Mononuclear cell (primary cell): ENCODE results near the gene KDM4B. TPM values are rescaled to one million over a fixed set of nuclear protein-coding genes. Genes with fewer than 3 reads are reported as not detected.

Experiments
- H3K27me3 ChIP-seq: 2 replicates; pipeline ENCODE4 v1.6.0; 2011; ENCODE audit warnings: low read length, control low read depth; ENCODE audit not compliant: insufficient read depth
- H3K4me1 ChIP-seq: 2 replicates; pipeline ENCODE4 v1.5.1; 2011; ENCODE audit warnings: mild to moderate bottlenecking, low read length, control low read depth; ENCODE audit not compliant: insufficient read depth
- H3K4me3 ChIP-seq: 2 replicates; pipeline ENCODE4 v1.5.1; 2011; ENCODE audit warnings: mild to moderate bottlenecking, low read length, moderate library complexity
- H3K9me3 ChIP-seq: 2 replicates; pipeline ENCODE4 v1.5.1; 2011; ENCODE audit warnings: low read depth, mild to moderate bottlenecking, control low read depth, low read length
- total RNA-seq: library from RNA; depleted of rRNA; stranded (reverse); fragments of >200 nt; gene quantifications from one replicate; pipeline ENCODE4 v1.2.3, GENCODE V29; 2012

KDM4B gene
- total RNA-seq, 1 donor: 17.9 TPM

GRCh38 chr19:5038631-5039271 lies 69.8 kb downstream of the KDM4B start:
- H3K4me3 ChIP-seq: no peak overlapping the region
- H3K9me3 ChIP-seq: no peaks in the 10 kb centered on the region
- H3K27me3 ChIP-seq: no peaks in the 10 kb centered on the region
- no peaks in the 10 kb centered on the region for H3K4me1 ChIP-seq

GRCh38 chr19:5039642-5040543 lies 71.0 kb downstream of the KDM4B start:
- Histone ChIP-seq H3K9me3 (no peaks in the 10 kb centered on the region), H3K4me1 (no peaks in the 10 kb centered on the region), H3K27me3 (no peaks in the 10 kb centered on the region), H3K4me3 (no peak overlapping the region)

DNA sequence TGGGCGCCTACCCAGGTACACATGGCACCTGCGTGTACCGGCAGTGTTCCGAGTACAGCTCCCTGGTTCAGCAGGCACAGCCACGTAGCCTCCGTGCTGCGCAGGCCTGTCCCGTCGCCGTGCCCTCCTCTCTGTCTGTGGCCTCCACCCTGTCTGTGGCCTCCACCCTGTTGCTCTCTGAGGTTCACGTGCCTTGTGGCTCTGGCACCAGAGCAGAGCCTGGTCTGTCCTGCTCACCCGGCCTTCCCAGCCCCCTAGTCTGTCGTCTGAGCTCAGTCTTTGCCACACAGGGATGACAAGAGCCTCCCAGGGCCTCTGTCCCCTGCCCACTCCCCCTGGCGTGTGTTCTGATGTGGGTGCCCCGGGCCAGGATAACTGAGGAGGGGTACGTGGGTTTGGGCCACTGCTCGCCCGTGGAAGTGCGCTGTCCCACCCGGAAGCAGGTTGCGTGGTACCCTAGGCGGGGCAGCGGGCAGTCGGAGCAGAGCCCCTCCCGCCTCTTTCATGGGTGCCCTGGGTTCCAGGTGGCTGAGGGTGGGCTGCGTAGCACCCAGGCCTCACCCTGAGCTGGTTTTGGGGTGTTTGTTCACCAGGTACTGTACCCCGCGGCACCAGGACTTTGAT lies 71.7 kb downstream of the KDM4B start:
- Histone ChIP-seq H3K4me3 (no peak overlapping the region), H3K4me1 (no peaks in the 10 kb centered on the region), H3K27me3 (no peaks in the 10 kb centered on the region), H3K9me3 (no peaks in the 10 kb centered on the region)

DNA sequence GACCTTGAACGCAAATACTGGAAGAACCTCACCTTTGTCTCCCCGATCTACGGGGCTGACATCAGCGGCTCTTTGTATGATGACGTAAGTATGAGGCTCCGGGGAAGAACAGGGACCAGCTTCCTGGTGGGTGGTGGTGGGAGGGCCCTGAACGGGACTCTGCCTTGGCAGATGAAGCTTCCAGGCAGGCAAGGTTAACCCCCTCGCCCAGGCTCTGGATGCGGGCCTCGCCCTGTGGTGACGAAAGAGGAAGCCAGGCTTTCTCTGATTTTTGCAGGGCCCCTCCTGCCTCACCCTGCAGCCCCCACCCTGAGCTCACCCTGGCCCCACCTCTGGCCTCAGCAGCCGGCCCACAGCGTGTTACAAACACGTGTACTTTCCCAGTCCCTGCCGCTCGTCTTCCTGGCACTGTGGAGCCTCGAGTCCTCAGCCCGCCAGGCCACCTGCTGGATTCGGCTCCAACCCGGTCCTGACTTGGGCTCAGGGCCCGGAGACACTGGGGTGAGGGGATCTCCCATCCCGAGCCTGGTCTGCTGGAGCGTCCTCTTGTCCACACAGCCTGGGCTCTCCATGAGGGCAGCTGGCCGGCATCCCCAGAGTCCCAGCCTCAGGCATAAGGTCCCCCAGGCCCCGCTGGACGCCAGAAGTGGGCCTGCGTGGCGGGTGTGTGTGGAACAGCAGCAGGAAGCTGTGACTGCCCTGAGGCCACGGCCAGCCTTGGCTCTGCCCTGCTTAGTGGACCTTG lies 72.4 kb downstream of the KDM4B start:
- Histone ChIP-seq H3K9me3 (no peaks in the 10 kb centered on the region), H3K4me1 (no peaks in the 10 kb centered on the region), H3K27me3 (no peaks in the 10 kb centered on the region), H3K4me3 (no peak overlapping the region)

- H3K4me1 ChIP-seq: no peaks in the 10 kb centered on the region
- H3K27me3 ChIP-seq: no peaks in the 10 kb centered on the region
- no peaks in the 10 kb centered on the region for H3K9me3 ChIP-seq
- H3K4me3 ChIP-seq: no peak overlapping the region
Observed at GRCh38 chr19:5041913-5042187, 72.9 kb downstream of the KDM4B start.

DNA sequence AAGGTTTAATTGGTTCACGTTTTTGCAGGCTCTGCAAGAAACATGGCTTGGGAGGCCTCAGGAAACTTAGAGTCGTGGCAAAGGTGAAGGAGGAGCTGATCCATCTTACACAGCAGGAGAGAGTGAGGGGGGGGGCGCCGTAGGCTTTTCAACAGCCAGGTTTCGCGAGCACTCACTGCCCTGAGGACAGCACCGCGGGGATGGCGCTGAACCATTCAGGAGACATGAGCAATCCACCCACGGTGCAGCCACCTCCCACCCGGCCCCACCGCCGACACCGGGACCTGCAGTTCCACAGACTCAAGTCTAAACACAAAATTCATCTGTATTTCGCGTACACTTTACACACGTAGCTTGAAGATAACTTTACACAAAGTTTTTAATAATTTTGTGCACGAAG lies 73.6 kb downstream of the KDM4B start:
- no peaks in the 10 kb centered on the region for H3K9me3 ChIP-seq
- H3K27me3 ChIP-seq: no peaks in the 10 kb centered on the region
- no peak overlapping the region for H3K4me3 ChIP-seq
- no peaks in the 10 kb centered on the region for H3K4me1 ChIP-seq

GRCh38 chr19:5045029-5045428 lies 76.1 kb downstream of the KDM4B start:
- peaks cover 3% of the 10 kb centered on the region for H3K4me1 ChIP-seq
- H3K27me3 ChIP-seq: no peaks in the 10 kb centered on the region
- H3K4me3 ChIP-seq: no peak overlapping the region
- H3K9me3 ChIP-seq: no peaks in the 10 kb centered on the region

- no peak overlapping the region for H3K4me3 ChIP-seq
- H3K9me3 ChIP-seq: no peaks in the 10 kb centered on the region
- no peaks in the 10 kb centered on the region for H3K27me3 ChIP-seq
- peaks cover 3% of the 10 kb centered on the region for H3K4me1 ChIP-seq
Observed at GRCh38 chr19:5045956-5046338, 77.0 kb downstream of the KDM4B start.

- peaks cover 3% of the 10 kb centered on the region for H3K4me1 ChIP-seq
- H3K27me3 ChIP-seq: no peaks in the 10 kb centered on the region
- H3K9me3 ChIP-seq: no peaks in the 10 kb centered on the region
- no peak overlapping the region for H3K4me3 ChIP-seq
Observed at GRCh38 chr19:5046339-5047039, 77.6 kb downstream of the KDM4B start.

GRCh38 chr19:5047251-5047935 lies 78.5 kb downstream of the KDM4B start:
- Histone ChIP-seq H3K4me1 (peaks cover 3% of the 10 kb centered on the region), H3K4me3 (no peak overlapping the region), H3K27me3 (no peaks in the 10 kb centered on the region)

GRCh38 chr19:5048091-5048726 lies 79.3 kb downstream of the KDM4B start:
- H3K4me1 ChIP-seq: peaks cover 3% of the 10 kb centered on the region
- H3K27me3 ChIP-seq: no peaks in the 10 kb centered on the region
- no peaks in the 10 kb centered on the region for H3K9me3 ChIP-seq
- no peak overlapping the region for H3K4me3 ChIP-seq

More at GRCh38 chr19:5047251-5047935, 78.5 kb downstream of the KDM4B start:
- no peaks in the 10 kb centered on the region for H3K9me3 ChIP-seq

GRCh38 chr19:5048727-5049553 lies 80.0 kb downstream of the KDM4B start:
- Histone ChIP-seq H3K4me1 (peaks cover 3% of the 10 kb centered on the region), H3K9me3 (no peaks in the 10 kb centered on the region), H3K4me3 (no peak overlapping the region), H3K27me3 (no peaks in the 10 kb centered on the region)

GRCh38 chr19:5049561-5049960 lies 80.6 kb downstream of the KDM4B start:
- Histone ChIP-seq H3K4me1 (peaks cover 3% of the 10 kb centered on the region), H3K9me3 (no peaks in the 10 kb centered on the region), H3K4me3 (no peak overlapping the region), H3K27me3 (no peaks in the 10 kb centered on the region)
